Mesendoderm (in vitro differentiated cells): ENCODE data around the gene PADI1.
A peak's percentile ranks its signal among the peaks of the same experiment; 100 is the strongest.

Experiments used
- DNase-seq: peaks from one replicate; pipeline ENCODE4 v3.0.0; 2013
- H2AK5ac ChIP-seq: 2 replicates; pipeline ENCODE4 v1.6.1; 2013; ENCODE audit warnings: low read length, inconsistent platforms
- H2BK120ac ChIP-seq: 2 replicates; pipeline ENCODE4 v1.6.1; 2013; ENCODE audit warnings: low read depth, mild to moderate bottlenecking, low read length, moderate library complexity, mixed read lengths
- H2BK15ac ChIP-seq: replicated peaks from 2 replicates; pipeline ENCODE4 v1.6.1; 2013; ENCODE audit warnings: low read depth, mild to moderate bottlenecking, moderate library complexity
- H2BK5ac ChIP-seq: 2 replicates; pipeline ENCODE4 v1.6.1; 2013; ENCODE audit warnings: low read length, inconsistent platforms
- H3K18ac ChIP-seq: 2 replicates; pipeline ENCODE4 v1.6.1; 2013; ENCODE audit warnings: mild to moderate bottlenecking, low read length, mixed read lengths
- H3K23ac ChIP-seq: one replicate; pipeline ENCODE4 v1.6.1; 2013; ENCODE audit warnings: low read length
- H3K27ac ChIP-seq: 2 replicates; pipeline ENCODE4 v1.5.1; 2013; ENCODE audit warnings: low read depth, mild to moderate bottlenecking, inconsistent platforms, low read length, moderate library complexity
- H3K27me3 ChIP-seq: 2 replicates; pipeline ENCODE4 v1.6.1; 2013; ENCODE audit warnings: low read length, control low read depth, mild to moderate bottlenecking, inconsistent platforms; ENCODE audit not compliant: insufficient read depth, poor library complexity
- H3K36me3 ChIP-seq: 2 replicates; pipeline ENCODE4 v1.6.1; 2013; ENCODE audit warnings: low read length, inconsistent platforms; ENCODE audit not compliant: control insufficient read depth, insufficient read depth
- H3K4ac ChIP-seq: one replicate; pipeline ENCODE4 v1.6.1; 2013; ENCODE audit warnings: low read depth, mild to moderate bottlenecking, low read length, moderate library complexity
- H3K4me1 ChIP-seq: 2 replicates; pipeline ENCODE4 v1.6.1; 2013; ENCODE audit warnings: low read depth, low read length, inconsistent platforms; ENCODE audit not compliant: control insufficient read depth
- H3K4me2 ChIP-seq: 2 replicates; pipeline ENCODE4 v1.6.1; 2013; ENCODE audit warnings: low read length
- H3K4me3 ChIP-seq: 2 replicates; pipeline ENCODE4 v1.5.1; 2013; ENCODE audit warnings: mild to moderate bottlenecking, low read length
- H3K56ac ChIP-seq: one replicate; pipeline ENCODE4 v1.6.1; 2013; ENCODE audit warnings: low read length
- H3K79me1 ChIP-seq: 2 replicates; pipeline ENCODE4 v1.6.1; 2013; ENCODE audit warnings: low read length, inconsistent platforms
- H3K79me2 ChIP-seq: 2 replicates; pipeline ENCODE4 v1.6.1; 2013; ENCODE audit warnings: mild to moderate bottlenecking, low read length; ENCODE audit not compliant: control insufficient read depth, insufficient read depth
- H3K9ac ChIP-seq: 2 replicates; pipeline ENCODE4 v1.6.1; 2013; ENCODE audit warnings: low read length, inconsistent platforms
- H4K5ac ChIP-seq: one replicate; pipeline ENCODE4 v1.6.1; 2013; ENCODE audit warnings: low read length
- H4K8ac ChIP-seq: one replicate; pipeline ENCODE4 v1.6.1; 2013; ENCODE audit warnings: low read depth, mild to moderate bottlenecking, control low read depth, low read length, moderate library complexity
- WGBS: extraction: QIAGEN DNeasy Blood & Tissue Kit; methylation state at CpG from one replicate; pipeline ENCODE4 v1.1.7; 2013; ENCODE audit warnings: low lambda C conversion rate, missing lambda C conversion rate; ENCODE audit not compliant: insufficient coverage; ENCODE audit errors: extremely low coverage; 5-methylcytosine and 5-hydroxymethylcytosine counted together

PADI1 gene

DNA sequence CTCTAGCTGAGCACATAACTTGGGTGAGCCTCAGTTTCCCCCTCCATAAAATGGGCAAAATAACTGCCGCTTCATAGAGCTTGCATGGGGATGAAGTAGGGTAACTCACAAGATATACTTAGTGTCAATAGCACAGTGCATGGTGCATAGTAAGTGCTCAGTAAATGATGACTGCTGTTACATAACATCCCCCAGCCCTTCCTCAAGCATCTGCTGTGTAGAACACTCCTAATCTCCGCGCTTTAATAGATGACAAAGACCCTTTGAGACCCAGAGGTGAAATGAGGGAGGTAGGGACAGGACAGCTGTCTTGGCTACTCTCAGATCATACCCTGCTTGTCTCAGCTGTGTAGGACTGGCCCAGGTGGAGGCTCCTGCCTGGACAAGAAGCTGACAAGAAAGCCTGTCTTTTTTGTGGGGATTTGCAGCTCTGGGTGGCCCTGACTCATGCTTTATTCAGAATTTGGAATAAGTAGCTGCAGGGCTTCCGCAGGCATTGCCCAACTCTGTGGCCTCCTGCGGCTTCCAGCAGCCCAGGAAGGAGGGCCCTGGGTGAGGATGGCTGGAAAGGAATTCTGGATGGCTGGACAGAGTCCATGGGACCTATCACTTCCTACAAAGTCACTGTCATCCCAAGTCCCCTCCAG lies 82.3 kb downstream of the PADI1 start:
- Histone ChIP-seq H3K56ac (no peak overlapping the region), H3K4me1 (no peaks in the 10 kb centered on the region), H3K18ac (no peak overlapping the region), H4K8ac (no peak overlapping the region), H3K27me3 (no peaks in the 10 kb centered on the region), H3K4me3 (no peak overlapping the region), H2BK5ac (no peak overlapping the region), H4K5ac (no peak overlapping the region), H3K79me2 (no peaks in the 10 kb centered on the region), H3K36me3 (no peaks in the 10 kb centered on the region), H2AK5ac (no peak overlapping the region), H2BK120ac (no peak overlapping the region), H3K4me2 (no peak overlapping the region), H3K27ac (no peak overlapping the region), H3K79me1 (no peaks in the 10 kb centered on the region), H2BK15ac (no peak overlapping the region), H3K23ac (no peak overlapping the region), H3K4ac (no peak overlapping the region), H3K9ac (no peak overlapping the region)
- peak; percentile 18 for DNase-seq
- WGBS: no CpG with 5 or more reads among the region's 5 CpGs

GRCh38 chr1:17289721-17290120 lies 84.8 kb downstream of the PADI1 start:
- Histone ChIP-seq H3K79me2 (no peaks in the 10 kb centered on the region), H3K4me3 (no peak overlapping the region), H3K36me3 (no peaks in the 10 kb centered on the region), H3K23ac (no peak overlapping the region), H3K27me3 (no peaks in the 10 kb centered on the region), H3K18ac (no peak overlapping the region), H3K27ac (no peak overlapping the region), H3K79me1 (no peaks in the 10 kb centered on the region), H3K4ac (no peak overlapping the region), H2BK15ac (no peak overlapping the region), H3K9ac (no peak overlapping the region), H2BK120ac (no peak overlapping the region), H3K4me1 (no peaks in the 10 kb centered on the region), H3K56ac (no peak overlapping the region), H4K5ac (no peak overlapping the region), H2BK5ac (no peak overlapping the region), H3K4me2 (no peak overlapping the region), H2AK5ac (no peak overlapping the region), H4K8ac (no peak overlapping the region)
- DNase-seq: no peak
- WGBS: no CpG with 5 or more reads among the region's 2 CpGs

- Histone ChIP-seq H3K4ac (no peak overlapping the region), H3K4me1 (no peaks in the 10 kb centered on the region), H4K8ac (no peak overlapping the region), H3K4me3 (no peak overlapping the region), H3K79me2 (no peaks in the 10 kb centered on the region), H2BK5ac (no peak overlapping the region), H3K18ac (no peak overlapping the region), H3K56ac (no peak overlapping the region), H3K79me1 (no peaks in the 10 kb centered on the region), H3K9ac (no peak overlapping the region), H2AK5ac (no peak overlapping the region), H2BK15ac (no peak overlapping the region), H3K23ac (no peak overlapping the region), H2BK120ac (no peak overlapping the region), H3K27ac (no peak overlapping the region), H3K36me3 (no peaks in the 10 kb centered on the region), H3K27me3 (no peaks in the 10 kb centered on the region), H3K4me2 (no peak overlapping the region), H4K5ac (no peak overlapping the region)
- WGBS: no CpG with 5 or more reads among the region's 3 CpGs
- DNase-seq: no peak
These were observed 85.6 kb downstream of the PADI1 start for GRCh38 chr1:17290553-17290952.

DNA sequence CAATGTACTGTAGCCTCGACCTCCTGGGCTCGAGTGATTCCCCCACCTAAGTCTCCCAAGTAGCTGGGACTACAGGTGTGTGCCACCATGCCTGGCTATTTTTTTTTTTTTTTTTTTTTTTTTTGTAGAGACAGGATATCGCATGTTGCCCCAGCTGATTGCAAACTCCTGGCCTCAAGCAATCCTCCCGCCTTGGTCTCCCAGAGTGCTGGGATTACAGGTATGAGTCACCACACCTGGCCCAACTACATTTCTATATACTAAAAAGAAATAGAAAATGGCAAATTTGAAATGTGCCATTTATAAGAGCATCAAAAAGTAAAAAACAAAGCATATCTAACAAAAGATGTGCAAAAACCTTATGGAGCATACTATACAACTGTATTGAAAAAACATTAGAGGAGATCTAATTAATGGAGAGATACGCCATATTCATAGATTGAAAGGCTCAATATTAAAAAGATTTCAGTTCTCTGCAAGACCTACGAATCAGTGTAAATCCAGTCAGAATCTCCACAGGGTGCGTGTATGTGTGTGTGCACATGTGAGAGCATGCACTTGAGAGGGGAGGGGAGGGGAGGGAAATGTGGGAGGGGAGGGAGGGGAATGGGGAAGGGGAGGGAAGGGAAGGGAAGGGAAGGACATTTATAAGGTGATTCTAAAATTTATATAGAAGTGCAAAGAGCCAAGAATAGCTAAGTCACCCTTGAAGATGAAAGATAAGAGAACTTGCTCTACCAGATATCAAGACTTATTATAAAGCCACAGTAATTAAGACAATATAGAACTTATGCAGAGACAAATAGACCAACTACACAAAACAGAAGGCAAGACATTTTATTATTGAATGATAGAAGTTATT lies 87.6 kb downstream of the PADI1 start:
- H3K56ac ChIP-seq: no peak overlapping the region
- no peaks in the 10 kb centered on the region for H3K79me2 ChIP-seq
- DNase-seq: no peak
- H3K36me3 ChIP-seq: no peaks in the 10 kb centered on the region
- H2BK120ac ChIP-seq: no peak overlapping the region
- H3K23ac ChIP-seq: no peak overlapping the region
- WGBS: no CpG with 5 or more reads among the region's 7 CpGs
- H2BK15ac ChIP-seq: no peak overlapping the region
- no peaks in the 10 kb centered on the region for H3K79me1 ChIP-seq
- no peak overlapping the region for H3K4me3 ChIP-seq
- no peaks in the 10 kb centered on the region for H3K27me3 ChIP-seq
- no peak overlapping the region for H3K4ac ChIP-seq
- no peak overlapping the region for H2AK5ac ChIP-seq
- no peak overlapping the region for H3K4me2 ChIP-seq
- no peak overlapping the region for H3K27ac ChIP-seq
- H2BK5ac ChIP-seq: no peak overlapping the region
- H4K8ac ChIP-seq: no peak overlapping the region
- no peaks in the 10 kb centered on the region for H3K4me1 ChIP-seq
- no peak overlapping the region for H3K18ac ChIP-seq
- no peak overlapping the region for H3K9ac ChIP-seq
- H4K5ac ChIP-seq: no peak overlapping the region

DNA sequence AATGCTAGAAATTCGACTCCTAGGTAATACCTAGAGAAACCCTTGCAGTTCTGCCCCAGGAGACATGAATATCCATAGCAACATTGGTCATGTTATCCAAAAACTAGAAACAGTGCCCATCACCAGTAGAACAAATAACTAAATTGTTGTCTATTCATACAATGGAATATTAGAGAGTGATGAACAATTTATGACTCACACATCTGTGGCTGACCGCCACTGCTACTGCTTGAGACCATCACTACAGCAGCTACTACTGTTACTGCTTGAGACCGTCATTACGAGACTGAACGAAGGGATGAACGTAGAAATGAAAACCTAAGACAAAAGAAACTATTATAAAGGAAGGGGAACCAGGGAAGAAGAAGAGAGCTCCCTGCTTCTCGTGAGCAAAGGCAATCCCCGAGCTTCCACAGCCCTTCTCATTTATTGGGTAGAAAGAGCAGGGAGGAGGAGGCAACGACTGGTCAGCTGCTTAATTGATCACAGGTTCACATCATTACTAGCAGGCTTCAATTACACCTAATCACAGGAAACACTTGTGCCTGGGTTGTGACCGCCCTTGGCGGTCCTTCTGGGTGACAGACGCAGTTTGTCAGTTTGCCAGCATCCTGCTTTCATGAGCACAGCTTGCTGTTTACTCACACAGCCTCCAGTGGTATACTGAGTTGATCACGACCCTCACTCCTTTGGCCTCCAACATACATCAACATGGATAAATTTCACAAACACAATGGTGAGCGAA lies 88.9 kb downstream of the PADI1 start:
- H3K18ac ChIP-seq: no peak overlapping the region
- H2BK120ac ChIP-seq: no peak overlapping the region

More for the DNA sequence above, 88.9 kb downstream of the PADI1 start:
- H3K79me2 ChIP-seq: no peaks in the 10 kb centered on the region
- no peaks in the 10 kb centered on the region for H3K79me1 ChIP-seq
- H3K4ac ChIP-seq: no peak overlapping the region
- no peaks in the 10 kb centered on the region for H3K36me3 ChIP-seq
- H4K5ac ChIP-seq: no peak overlapping the region
- no peak overlapping the region for H3K9ac ChIP-seq
- WGBS: no CpG with 5 or more reads among the region's 14 CpGs
- no peak overlapping the region for H4K8ac ChIP-seq
- H3K4me2 ChIP-seq: no peak overlapping the region
- DNase-seq: no peak
- H3K27me3 ChIP-seq: no peaks in the 10 kb centered on the region
- no peak overlapping the region for H3K56ac ChIP-seq
- no peak overlapping the region for H3K27ac ChIP-seq
- H2BK5ac ChIP-seq: no peak overlapping the region
- H2BK15ac ChIP-seq: no peak overlapping the region
- H2AK5ac ChIP-seq: no peak overlapping the region
- no peaks in the 10 kb centered on the region for H3K4me1 ChIP-seq
- H3K4me3 ChIP-seq: no peak overlapping the region
- H3K23ac ChIP-seq: no peak overlapping the region
